ENCODE results near the gene EEF1AKMT3.
"Not testable (repeated sequence)": the region's sequence is repeated elsewhere in the genome, so short reads cannot be mapped to it uniquely, and the experiment has no call there.

The EEF1AKMT3 gene

GRCh38 chr12:57783861-57784260 is 11.4 kb downstream of the EEF1AKMT3 start:
- DNase-seq = no peak

GRCh38 chr12:57793920-57794319 is 21.5 kb downstream of the EEF1AKMT3 start:
- DNase-seq = peak; percentile 81

DNA sequence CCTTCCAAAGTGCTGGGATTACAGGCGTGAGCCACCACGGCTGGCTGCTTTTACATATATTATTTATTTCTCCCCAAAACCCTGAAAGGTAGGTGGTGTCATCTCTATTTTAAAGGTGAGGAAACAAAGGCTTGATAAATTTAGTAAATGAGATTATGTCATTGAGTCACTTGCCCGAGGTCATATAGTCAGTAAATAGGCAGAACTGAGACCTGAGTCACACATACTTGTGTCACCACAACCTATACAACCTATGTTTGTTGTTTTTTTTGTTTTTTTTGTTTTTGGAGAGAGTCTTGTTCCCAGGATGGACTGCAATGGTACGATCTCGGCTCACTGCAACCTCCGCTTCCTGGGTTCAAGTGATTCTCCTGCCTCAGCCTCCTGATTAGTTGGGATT is 22.9 kb downstream of the EEF1AKMT3 start:
- no peak for DNase-seq

DNA sequence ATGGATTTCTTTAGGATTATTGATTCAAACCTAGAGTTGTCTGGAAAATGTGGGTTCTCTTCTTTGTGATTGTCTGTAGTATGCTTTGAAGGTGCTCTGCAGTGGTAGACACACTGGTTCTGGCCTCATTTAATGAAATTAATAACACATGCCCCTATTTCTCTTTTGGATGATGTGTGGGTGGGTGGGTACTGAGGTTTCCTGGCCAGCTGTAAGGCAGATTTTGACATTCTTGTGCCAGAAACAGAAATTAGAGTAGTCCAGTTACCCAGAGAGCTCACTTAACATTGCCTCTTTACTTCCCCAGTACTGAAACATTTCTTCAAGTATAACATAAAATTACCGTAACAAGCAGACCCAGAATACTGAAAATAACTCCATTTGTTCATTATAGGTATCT is 24.6 kb downstream of the EEF1AKMT3 start:
- DNase-seq = no peak

GRCh38 chr12:57797933-57798332 is 25.5 kb downstream of the EEF1AKMT3 start:
- DNase-seq = no peak

DNA sequence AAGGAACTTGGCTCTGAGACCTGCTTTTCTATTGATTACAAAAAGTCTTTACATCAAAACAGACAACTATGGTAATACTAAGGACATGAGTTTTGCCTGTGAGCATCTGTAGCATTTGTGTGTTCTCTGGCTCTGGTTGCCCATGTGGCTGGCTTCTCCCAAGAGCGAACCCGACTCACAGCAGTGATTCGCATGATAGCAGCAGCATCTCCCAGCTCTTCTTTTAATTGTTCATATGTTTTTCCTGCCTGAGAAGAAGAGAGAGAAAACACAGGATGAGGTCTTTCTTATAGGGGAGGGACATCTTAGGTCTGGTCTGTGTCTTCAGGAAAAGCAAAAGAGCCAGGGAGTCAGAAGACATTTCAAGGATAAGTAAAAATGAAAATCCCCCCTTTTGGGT is 28.6 kb downstream of the EEF1AKMT3 start:
- no peak for DNase-seq

DNA sequence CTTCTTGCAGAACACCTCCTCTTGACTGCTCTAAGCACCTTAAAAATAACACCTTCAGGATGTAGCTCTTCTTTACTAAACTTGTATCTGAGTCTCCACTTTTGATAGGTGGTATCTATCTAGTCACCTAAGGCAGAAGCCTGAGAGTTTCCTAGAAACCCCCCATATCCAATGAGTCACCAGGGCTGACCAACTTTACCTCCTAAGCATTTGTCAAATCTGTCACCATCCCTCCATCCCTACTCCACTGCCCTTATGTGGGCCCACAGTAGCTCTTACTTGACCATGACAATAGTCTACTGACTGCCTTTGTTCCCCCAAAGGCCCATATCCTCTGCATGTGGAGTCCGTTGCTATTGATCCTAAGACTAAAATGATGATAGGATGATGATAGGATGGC is 30.2 kb downstream of the EEF1AKMT3 start:
- no peak for DNase-seq

GRCh38 chr12:57803319-57803893 is 31.0 kb downstream of the EEF1AKMT3 start:
- peak; percentile 45 for DNase-seq

GRCh38 chr12:57806677-57807076 is 34.3 kb downstream of the EEF1AKMT3 start:
- DNase-seq = no peak

DNA sequence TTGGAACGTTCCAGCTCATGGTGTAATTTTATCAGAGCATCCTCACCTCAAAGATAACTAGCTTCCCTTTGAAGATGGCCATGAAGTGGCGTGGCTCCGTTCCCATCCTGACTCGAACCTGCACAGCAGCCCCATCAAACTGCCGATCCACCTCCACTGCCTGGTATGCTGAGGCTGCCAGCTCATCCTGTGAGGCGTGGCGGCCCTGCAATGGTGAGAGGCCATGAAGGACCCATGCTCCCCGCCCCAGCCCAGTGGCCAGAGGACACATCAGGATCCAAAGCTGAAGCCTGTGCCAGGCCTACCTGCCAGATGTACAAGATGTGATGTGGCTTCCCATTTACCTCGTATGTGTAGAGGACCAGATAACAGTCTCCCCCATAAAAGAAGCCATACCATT is 34.9 kb downstream of the EEF1AKMT3 start:
- DNase-seq = no peak

DNA sequence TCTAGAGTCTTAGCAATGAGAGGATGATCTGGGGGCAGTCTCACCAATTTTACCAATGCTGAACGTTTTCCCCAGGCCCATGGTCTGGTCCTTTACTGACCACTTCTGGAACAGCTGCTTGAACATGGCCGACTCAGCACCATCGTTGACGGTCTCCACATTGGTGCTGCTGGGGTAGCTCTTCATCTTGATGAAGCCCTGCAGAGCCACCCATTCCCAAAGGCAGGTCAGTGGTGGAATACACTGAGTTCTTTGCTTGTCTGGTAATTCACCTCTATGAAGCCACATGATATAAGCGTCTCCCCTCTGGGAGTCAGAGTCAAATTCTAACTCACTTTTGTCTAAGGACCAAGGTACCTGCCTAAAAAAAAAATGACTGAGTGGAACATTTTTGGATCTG is 35.9 kb downstream of the EEF1AKMT3 start:
- DNase-seq = no peak

DNA sequence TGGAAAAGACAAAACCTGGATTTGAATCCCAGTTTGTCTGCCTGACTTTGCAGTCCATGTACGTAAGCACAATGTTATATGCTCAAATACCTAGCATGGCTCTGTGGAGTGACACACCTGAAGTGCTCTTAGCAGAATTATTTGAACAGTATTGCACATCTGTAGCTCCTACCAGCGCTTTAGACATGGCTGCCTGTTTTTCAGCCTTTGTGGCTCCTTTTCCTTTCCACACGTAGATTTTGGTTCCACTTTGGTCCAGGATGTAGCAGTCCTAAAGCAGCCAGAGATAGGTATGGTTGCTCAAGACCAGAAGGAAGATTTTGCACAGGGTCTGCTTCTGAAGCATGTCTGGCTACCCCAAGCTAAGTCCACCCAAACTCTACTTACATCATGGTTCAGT is 37.0 kb downstream of the EEF1AKMT3 start:
- DNase-seq = no peak

DNA sequence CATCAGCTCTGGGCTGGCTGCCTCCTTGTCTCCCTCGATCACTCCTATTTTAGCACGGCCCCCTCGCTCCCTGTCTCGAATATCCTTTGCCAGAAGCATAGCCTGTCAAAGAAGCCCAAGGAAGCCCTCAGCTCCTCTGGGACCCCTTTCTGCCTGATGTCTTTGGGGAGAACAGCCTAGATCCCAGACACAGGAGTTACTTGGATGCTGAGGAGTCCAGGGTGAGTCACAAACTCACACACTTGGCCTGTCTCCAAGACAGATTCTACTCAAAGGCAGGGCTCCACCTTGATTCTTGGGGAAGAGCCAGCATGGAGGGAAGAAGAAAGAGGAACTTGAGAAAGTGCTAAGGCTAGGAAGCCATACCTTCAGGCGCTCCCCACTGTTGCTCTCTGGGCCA is 38.0 kb downstream of the EEF1AKMT3 start:
- DNase-seq = peak; percentile 64

- no peak for DNase-seq
Observed at GRCh38 chr12:57811028-57811755, 38.8 kb downstream of the EEF1AKMT3 start.

DNA sequence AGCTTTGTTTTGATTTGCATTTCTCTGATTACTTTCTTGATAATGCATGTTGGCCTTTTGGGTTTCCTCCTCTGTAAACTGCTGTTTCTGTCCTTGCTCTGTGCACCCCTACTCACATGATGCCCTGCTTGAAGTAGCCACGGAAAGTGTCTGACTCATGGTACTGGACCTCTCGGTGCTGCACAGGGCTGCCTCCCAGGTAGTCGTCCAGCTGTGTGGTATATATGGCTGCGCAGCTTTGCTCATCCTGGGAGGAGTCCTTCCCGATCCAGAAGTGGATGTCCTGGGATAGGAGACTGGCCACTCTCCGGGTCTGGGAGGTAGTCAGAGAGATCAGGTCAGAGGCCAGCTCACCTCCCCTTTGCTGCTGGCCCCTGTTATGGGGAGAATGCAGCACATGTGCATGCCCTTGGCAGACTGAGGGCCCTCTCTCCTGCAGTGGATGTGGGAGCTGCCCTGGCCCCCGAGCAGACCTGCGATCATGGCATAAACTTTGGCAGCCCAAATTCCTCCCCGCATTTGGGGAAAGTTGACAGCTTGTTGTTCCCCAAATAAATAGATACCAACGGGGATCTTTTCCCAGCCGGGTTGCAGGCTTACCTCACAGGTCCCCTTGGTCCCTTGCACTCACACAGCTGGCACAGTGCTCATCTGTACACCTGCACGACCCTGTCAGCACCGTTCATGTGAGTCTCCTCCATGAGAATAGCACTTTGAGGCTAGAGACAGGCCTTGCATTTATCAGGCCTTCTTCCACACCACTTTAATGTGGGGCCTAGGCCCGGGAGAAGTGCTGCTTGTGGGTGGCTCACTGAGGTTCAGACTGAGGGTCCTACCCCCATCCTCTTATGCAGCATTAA is 40.9 kb downstream of the EEF1AKMT3 start:
- no peak for DNase-seq

DNA sequence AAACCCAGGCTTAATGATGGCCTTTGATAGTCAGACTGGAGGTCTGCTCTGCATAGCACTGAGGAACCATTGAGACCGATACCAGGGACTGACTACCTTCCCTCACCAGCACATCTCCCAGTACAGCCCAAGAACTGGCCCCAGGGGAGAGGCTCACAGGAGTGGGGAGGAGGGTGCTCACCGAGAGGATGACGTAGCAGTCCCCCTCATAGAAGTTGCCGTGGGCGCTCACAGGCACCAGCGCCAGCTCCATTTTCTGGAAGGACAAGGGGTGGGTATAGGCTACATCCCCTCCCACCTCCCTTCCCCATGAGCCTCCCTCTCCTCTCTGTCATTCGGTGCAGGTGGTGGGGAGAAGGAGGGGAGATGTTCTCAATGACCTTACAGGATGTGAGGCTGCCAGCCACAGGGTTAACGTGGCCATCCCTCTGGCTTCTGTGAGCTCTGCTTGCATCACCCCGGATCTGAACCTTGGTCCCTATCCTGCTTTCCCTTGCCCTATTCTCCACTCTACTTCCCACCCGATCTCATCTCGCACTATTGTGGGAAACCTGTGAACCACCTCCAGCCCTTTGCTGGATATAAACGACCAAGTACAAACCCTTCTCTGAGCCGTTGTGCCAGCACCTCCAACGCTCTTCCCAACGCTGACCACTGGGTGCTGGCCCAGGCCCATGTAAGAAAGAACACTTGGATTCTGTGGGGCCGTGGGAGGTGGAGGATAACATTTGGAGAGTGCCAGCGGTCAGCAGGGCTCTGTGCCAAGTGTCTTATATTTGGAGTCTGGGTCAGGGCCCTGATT is 41.8 kb downstream of the EEF1AKMT3 start:
- DNase-seq = no peak

- DNase-seq = no peak
Observed at GRCh38 chr12:57815177-57816000, 43.0 kb downstream of the EEF1AKMT3 start.

DNA sequence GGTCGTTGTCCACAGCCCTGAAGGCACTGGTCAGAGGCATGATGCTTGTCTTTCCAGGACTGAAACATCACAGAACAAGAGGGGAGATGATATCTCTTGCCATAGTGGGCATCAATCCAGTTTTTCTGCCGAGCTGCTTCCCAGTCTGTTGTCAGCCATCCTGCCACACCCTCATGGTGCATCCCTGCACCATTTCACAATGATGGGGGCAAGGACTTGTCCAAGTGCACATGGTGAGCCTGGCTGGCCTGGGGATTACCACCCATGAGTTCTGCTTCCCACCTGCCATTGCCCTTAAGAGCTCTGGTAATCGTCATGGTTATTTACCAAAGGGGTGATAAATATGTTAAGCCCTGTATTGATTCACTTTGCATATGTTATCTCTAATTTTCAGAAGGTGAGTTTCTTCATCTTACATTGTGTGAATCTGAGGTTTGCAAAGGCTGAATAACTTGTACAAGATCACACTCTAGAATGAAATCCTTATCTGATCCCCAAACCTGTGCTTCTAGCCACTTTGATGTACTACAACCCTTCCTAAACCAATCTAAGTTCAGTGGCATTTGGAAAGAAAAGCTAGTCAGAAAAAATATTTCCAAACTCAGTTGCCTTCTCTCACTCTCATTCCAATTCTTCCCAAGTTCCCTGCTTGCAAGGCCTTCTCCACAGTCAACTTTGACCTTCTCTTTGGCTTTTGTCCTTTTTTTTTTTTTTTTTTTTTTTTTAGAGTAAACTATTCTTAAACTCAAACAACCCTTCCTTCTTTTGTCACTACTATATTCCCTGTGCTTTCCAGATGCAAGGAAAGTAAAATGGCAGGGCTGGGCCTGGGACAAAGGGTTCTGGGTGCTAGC is 43.8 kb downstream of the EEF1AKMT3 start:
- no peak for DNase-seq

DNA sequence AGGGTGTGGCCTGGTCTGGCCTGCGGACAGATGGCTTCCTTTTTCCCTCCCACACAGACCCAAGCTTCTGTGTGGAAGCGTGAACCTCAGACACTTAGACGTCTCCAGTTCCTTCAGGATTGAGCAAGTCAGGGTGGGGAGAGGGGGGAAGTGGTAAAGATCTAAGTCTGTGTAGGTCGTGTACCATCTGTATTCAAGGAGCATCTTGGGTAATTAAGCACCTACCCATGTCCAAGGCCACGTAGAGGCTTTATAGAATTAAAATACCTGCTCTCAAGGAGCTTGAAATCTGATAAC is 44.4 kb downstream of the EEF1AKMT3 start:
- DNase-seq = peak; percentile 40

DNA sequence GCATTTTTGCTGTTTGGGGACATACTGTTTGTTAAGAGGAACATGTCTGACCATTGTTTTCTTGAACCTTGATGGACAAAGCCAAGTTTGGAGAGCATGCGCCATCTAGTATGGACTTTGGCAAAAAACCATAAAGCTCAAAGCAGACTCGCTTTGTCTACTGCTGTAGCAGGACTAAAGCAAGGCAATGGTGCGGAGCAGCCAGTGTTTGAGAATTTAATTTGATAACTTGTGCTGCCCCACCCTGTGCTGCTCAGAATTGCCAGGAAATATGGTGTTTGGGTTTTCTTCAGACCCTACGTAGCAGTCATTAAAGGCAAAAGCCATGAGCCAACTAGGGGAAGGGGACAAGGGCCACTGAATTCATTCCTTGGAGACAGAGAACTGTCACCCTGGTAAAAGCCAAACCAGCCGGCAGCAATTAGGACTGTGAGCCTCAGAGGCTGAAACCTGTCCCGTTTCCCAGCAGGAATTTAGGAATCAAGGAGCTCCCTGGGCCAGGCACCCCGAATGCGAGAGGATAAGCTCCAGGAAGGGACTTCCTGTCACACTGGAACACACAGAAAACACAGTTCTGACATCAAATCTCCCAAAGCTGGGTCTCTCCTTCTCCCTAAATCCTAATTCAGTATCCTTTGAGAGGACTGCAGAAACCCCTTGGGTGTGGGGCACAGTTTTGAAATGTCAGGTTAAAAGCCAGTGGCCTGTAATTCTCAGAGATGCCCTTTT is 45.0 kb downstream of the EEF1AKMT3 start:
- no peak for DNase-seq

DNA sequence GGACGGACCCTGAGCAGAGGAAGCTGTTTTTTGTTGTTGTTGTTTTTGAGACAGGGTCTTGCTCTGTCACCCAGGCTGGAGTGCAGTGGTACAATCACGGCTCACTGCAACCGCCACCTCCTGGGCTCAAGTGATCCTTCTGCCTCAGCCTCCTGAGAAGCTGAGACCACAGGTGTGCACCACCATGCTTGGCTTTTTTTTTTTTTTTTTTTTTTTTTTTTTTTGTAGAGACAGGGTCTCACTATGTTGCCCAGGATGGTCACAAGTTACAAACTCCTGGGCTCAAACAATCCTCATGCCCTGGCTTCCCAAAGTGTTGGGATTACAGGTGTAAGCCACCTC is 45.5 kb downstream of the EEF1AKMT3 start:
- not testable (repeated sequence) for DNase-seq

Measured in fibroblast of skin of abdomen (primary cell).